Natural killer cell treated with Interleukin-12 subunit alpha and Interleukin-12 subunit beta and Interleukin-15 and Interleukin-18, amount 100 ng/mL, for 72 hours (primary cell): ENCODE data around the gene ZNF467. TPM values are rescaled to one million over a fixed set of nuclear protein-coding genes. Genes with fewer than 3 reads are reported as not detected.

ENCODE experiments used
- ATAC-seq, 2 donors: fragments of 150-1000 bp; cut with Tn5 transposase in 1 of 2; sonication (Bioruptor Pico), chemical (Tn5 transposase) in 1 of 2; 2 replicates each; pipeline ENCODE4 v1.10.0; 2021
- DNase-seq: peaks from one replicate; pipeline ENCODE4 v3.0.0; 2022; ENCODE audit warnings: low spot score
- H3K27ac Mint-ChIP-seq, 2 donors: 1 replicate in 1 of 2; 2 replicates in 1 of 2; pipeline ENCODE4 v1.8.0; 2022; ENCODE audit warnings: mixed read lengths in 2 of 2, mild to moderate bottlenecking in 1 of 2, moderate library complexity in 1 of 2
- H3K27me3 Mint-ChIP-seq, 2 donors: 1 replicate in 1 of 2; 2 replicates in 1 of 2; pipeline ENCODE4 v1.8.0; 2022; ENCODE audit warnings: mixed read lengths in 2 of 2
- H3K36me3 Mint-ChIP-seq: one replicate; pipeline ENCODE4 v1.8.0; 2022; ENCODE audit warnings: mixed read lengths
- H3K4me1 Mint-ChIP-seq, 2 donors: 1 replicate in 1 of 2; 2 replicates in 1 of 2; pipeline ENCODE4 v1.8.0; 2022; ENCODE audit warnings: low read depth in 2 of 2, mixed read lengths in 2 of 2, mild to moderate bottlenecking in 1 of 2
- H3K4me3 Mint-ChIP-seq: one replicate; pipeline ENCODE4 v1.8.0; 2022; ENCODE audit warnings: mixed read lengths
- H3K9me3 Mint-ChIP-seq: 2 replicates; pipeline ENCODE4 v1.8.0; 2022; ENCODE audit warnings: mixed read lengths
- total RNA-seq, 2 donors: library from RNA; stranded (reverse); gene quantifications; one replicate each; pipeline ENCODE4 v1.2.3, GENCODE V29; 2022

ZNF467 gene
- total RNA-seq, 2 donors from 2014 or later: 0.10 to 0.28 TPM

GRCh38 chr7:149815121-149815520, 41.7 kb upstream of the ZNF467 start:
- H3K27ac Mint-ChIP-seq: no peak overlapping the region
- no peaks in the 10 kb centered on the region for H3K36me3 Mint-ChIP-seq
- no peak for ATAC-seq
- H3K4me3 Mint-ChIP-seq: no peak overlapping the region
- H3K9me3 Mint-ChIP-seq: no peaks in the 10 kb centered on the region
- no peaks in the 10 kb centered on the region for H3K27me3 Mint-ChIP-seq
- no peaks in the 10 kb centered on the region for H3K4me1 Mint-ChIP-seq
- DNase-seq: no peak

- no peak overlapping the region for H3K27ac Mint-ChIP-seq
- no peak overlapping the region for H3K4me3 Mint-ChIP-seq
- DNase-seq: no peak
- ATAC-seq: no peak
- no peaks in the 10 kb centered on the region for H3K9me3 Mint-ChIP-seq
- H3K4me1 Mint-ChIP-seq: no peaks in the 10 kb centered on the region
- no peaks in the 10 kb centered on the region for H3K36me3 Mint-ChIP-seq
- H3K27me3 Mint-ChIP-seq: peaks cover 0 to 3% of the 10 kb centered on the region in 2 donors
Observed at GRCh38 chr7:149814494-149814893, 41.1 kb upstream of the ZNF467 start.

GRCh38 chr7:149813254-149814035, 40.1 kb upstream of the ZNF467 start:
- H3K9me3 Mint-ChIP-seq: no peaks in the 10 kb centered on the region
- no peaks in the 10 kb centered on the region for H3K4me1 Mint-ChIP-seq
- no peak for ATAC-seq
- no peak for DNase-seq
- no peak overlapping the region for H3K27ac Mint-ChIP-seq
- H3K4me3 Mint-ChIP-seq: no peak overlapping the region
- peaks cover 0 to 3% of the 10 kb centered on the region in 2 donors for H3K27me3 Mint-ChIP-seq
- H3K36me3 Mint-ChIP-seq: no peaks in the 10 kb centered on the region

GRCh38 chr7:149811831-149812490, 38.6 kb upstream of the ZNF467 start:
- Mint-ChIP-seq H3K27ac (no peak overlapping the region), H3K4me1 (no peaks in the 10 kb centered on the region), H3K9me3 (no peaks in the 10 kb centered on the region), H3K27me3 (peaks cover 0 to 5% of the 10 kb centered on the region in 2 donors), H3K36me3 (no peaks in the 10 kb centered on the region), H3K4me3 (no peak overlapping the region)
- DNase-seq: no peak
- ATAC-seq: peak; percentile 3 to 29

- DNase-seq (no peak), ATAC-seq (no peak)
- no peak overlapping the region for H3K27ac Mint-ChIP-seq
- H3K4me1 Mint-ChIP-seq: no peaks in the 10 kb centered on the region
- H3K9me3 Mint-ChIP-seq: no peaks in the 10 kb centered on the region
- H3K4me3 Mint-ChIP-seq: no peak overlapping the region
- H3K27me3 Mint-ChIP-seq: peaks cover 0 to 5% of the 10 kb centered on the region in 2 donors
- H3K36me3 Mint-ChIP-seq: no peaks in the 10 kb centered on the region
Observed at GRCh38 chr7:149811221-149811620, 37.8 kb upstream of the ZNF467 start.

GRCh38 chr7:149809215-149809614, 35.8 kb upstream of the ZNF467 start:
- no peaks in the 10 kb centered on the region for H3K36me3 Mint-ChIP-seq
- H3K27me3 Mint-ChIP-seq: peaks cover 0 to 5% of the 10 kb centered on the region in 2 donors
- DNase-seq: no peak
- H3K9me3 Mint-ChIP-seq: no peaks in the 10 kb centered on the region
- ATAC-seq: peak in 1 of 2 donors; percentile 12
- H3K4me1 Mint-ChIP-seq: no peaks in the 10 kb centered on the region
- no peak overlapping the region for H3K4me3 Mint-ChIP-seq
- H3K27ac Mint-ChIP-seq: no peak overlapping the region

- Mint-ChIP-seq H3K27me3 (peaks cover 0 to 5% of the 10 kb centered on the region in 2 donors), H3K27ac (no peak overlapping the region)
- no peak for ATAC-seq
Observed at GRCh38 chr7:149808311-149808710, 34.9 kb upstream of the ZNF467 start.

GRCh38 chr7:149806726-149807125, 33.3 kb upstream of the ZNF467 start:
- Mint-ChIP-seq H3K4me1 (no peaks in the 10 kb centered on the region), H3K9me3 (no peaks in the 10 kb centered on the region), H3K4me3 (no peak overlapping the region), H3K36me3 (no peaks in the 10 kb centered on the region), H3K27ac (no peak overlapping the region), H3K27me3 (peaks cover 0 to 5% of the 10 kb centered on the region in 2 donors)
- no peak for DNase-seq
- no peak for ATAC-seq

More at GRCh38 chr7:149808311-149808710, 34.9 kb upstream of the ZNF467 start:
- DNase-seq: no peak
- Mint-ChIP-seq H3K9me3 (no peaks in the 10 kb centered on the region), H3K4me1 (no peaks in the 10 kb centered on the region), H3K36me3 (no peaks in the 10 kb centered on the region), H3K4me3 (no peak overlapping the region)

GRCh38 chr7:149804106-149804505, 30.7 kb upstream of the ZNF467 start:
- Mint-ChIP-seq H3K27me3 (peaks cover 0 to 2% of the 10 kb centered on the region in 2 donors), H3K4me3 (no peak overlapping the region), H3K27ac (no peak overlapping the region), H3K36me3 (no peaks in the 10 kb centered on the region), H3K4me1 (no peaks in the 10 kb centered on the region), H3K9me3 (no peaks in the 10 kb centered on the region)
- DNase-seq (no peak), ATAC-seq (no peak)

GRCh38 chr7:149803551-149804074, 30.2 kb upstream of the ZNF467 start:
- Mint-ChIP-seq H3K4me3 (no peak overlapping the region), H3K27me3 (peaks cover 0 to 2% of the 10 kb centered on the region in 2 donors), H3K36me3 (no peaks in the 10 kb centered on the region), H3K4me1 (no peaks in the 10 kb centered on the region), H3K9me3 (no peaks in the 10 kb centered on the region), H3K27ac (no peak overlapping the region)
- no peak for ATAC-seq
- no peak for DNase-seq

GRCh38 chr7:149802966-149803365, 29.6 kb upstream of the ZNF467 start:
- DNase-seq (no peak), ATAC-seq (no peak)
- no peaks in the 10 kb centered on the region for H3K9me3 Mint-ChIP-seq
- H3K27me3 Mint-ChIP-seq: peaks cover 0 to 2% of the 10 kb centered on the region in 2 donors
- no peaks in the 10 kb centered on the region for H3K4me1 Mint-ChIP-seq
- no peak overlapping the region for H3K27ac Mint-ChIP-seq
- H3K36me3 Mint-ChIP-seq: no peaks in the 10 kb centered on the region
- H3K4me3 Mint-ChIP-seq: no peak overlapping the region

- no peak overlapping the region for H3K27ac Mint-ChIP-seq
- no peaks in the 10 kb centered on the region for H3K27me3 Mint-ChIP-seq
Observed at GRCh38 chr7:149801816-149802215, 28.4 kb upstream of the ZNF467 start.

GRCh38 chr7:149801002-149801566, 27.7 kb upstream of the ZNF467 start:
- no peaks in the 10 kb centered on the region for H3K36me3 Mint-ChIP-seq
- no peak for DNase-seq
- no peak overlapping the region for H3K4me3 Mint-ChIP-seq
- H3K27ac Mint-ChIP-seq: no peak overlapping the region
- no peaks in the 10 kb centered on the region for H3K27me3 Mint-ChIP-seq
- H3K4me1 Mint-ChIP-seq: no peaks in the 10 kb centered on the region
- no peak for ATAC-seq
- H3K9me3 Mint-ChIP-seq: no peaks in the 10 kb centered on the region

More at GRCh38 chr7:149801816-149802215, 28.4 kb upstream of the ZNF467 start:
- DNase-seq: no peak
- H3K9me3 Mint-ChIP-seq: no peaks in the 10 kb centered on the region
- H3K4me1 Mint-ChIP-seq: no peaks in the 10 kb centered on the region
- no peaks in the 10 kb centered on the region for H3K36me3 Mint-ChIP-seq
- no peak overlapping the region for H3K4me3 Mint-ChIP-seq
- ATAC-seq: no peak

GRCh38 chr7:149800169-149800555, 26.8 kb upstream of the ZNF467 start:
- no peak overlapping the region for H3K27ac Mint-ChIP-seq
- H3K27me3 Mint-ChIP-seq: no peaks in the 10 kb centered on the region
- no peak overlapping the region for H3K4me3 Mint-ChIP-seq
- DNase-seq: no peak
- H3K9me3 Mint-ChIP-seq: no peaks in the 10 kb centered on the region
- no peaks in the 10 kb centered on the region for H3K36me3 Mint-ChIP-seq
- H3K4me1 Mint-ChIP-seq: no peaks in the 10 kb centered on the region
- no peak for ATAC-seq
